ENCODE measurements around the gene ITGA11.
A peak's percentile ranks its signal among the peaks of the same experiment; 100 is the strongest.

The ITGA11 gene

GRCh38 chr15:68371160-68371559 is 60.8 kb downstream of the ITGA11 start:
- DNase-seq = no peak

DNA sequence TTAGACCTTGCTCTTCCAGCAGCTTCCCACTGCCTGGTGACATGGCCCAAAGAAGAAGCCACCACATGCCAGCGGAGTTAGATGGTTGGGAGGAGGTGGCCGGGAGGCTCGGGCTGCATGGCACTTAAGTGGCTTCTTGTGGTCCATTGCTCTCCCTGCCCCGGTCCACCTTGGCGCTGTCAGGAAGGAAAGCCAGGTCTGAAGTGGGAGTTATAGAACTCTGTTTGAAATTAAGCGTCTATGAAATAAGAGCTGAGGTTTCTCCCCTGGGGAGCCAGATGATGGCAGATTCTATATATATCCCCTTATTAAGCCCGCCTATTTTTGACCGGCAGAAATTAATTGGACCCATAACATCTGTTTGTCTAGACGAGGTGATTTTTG is 61.2 kb downstream of the ITGA11 start:
- DNase-seq = no peak

DNA sequence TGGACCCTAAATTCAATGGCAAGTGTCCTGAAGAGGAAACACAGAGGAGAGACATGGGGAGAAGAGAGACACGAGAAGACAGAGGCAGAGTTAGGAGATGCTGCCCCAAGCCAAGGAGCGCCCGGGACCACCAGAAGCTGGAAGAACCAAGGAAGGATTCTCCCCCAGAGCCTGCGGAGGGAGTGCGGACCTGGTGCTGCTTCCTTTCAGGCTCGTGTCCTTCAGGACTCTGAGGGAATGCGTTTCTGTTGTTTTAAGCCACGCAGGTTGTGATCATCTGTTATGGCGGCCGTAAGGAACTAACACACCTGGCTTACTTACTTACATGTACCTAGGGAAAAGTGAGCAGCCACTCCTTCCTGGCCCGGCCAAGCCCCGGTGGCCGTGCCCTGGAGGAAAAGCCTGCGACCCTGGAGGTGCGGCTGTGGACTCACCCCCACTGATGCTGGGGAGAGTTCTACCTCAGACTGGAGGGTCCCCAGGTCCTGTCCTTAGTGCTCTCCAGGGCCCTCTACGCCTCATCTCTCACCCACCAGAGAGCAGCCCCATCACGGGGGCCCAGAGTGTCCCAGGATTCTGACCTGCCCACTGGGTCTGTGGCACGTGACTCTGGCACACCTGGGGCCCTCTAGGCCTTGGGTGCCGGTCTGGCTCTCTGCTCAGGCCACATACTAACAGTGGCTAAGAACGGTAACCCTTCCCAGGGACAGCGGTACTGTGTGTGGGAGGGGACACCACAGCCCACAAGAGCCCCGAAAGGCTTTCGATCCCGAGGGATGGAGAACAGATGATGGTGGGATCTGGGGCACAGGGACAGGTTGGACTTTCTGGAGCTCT is 61.8 kb downstream of the ITGA11 start:
- no peak for DNase-seq

GRCh38 chr15:68368731-68369435 is 63.1 kb downstream of the ITGA11 start:
- no peak for DNase-seq

- DNase-seq = no peak
Observed at GRCh38 chr15:68367992-68368391, 64.0 kb downstream of the ITGA11 start.

GRCh38 chr15:68367226-68367625 is 64.7 kb downstream of the ITGA11 start:
- DNase-seq = no peak

DNA sequence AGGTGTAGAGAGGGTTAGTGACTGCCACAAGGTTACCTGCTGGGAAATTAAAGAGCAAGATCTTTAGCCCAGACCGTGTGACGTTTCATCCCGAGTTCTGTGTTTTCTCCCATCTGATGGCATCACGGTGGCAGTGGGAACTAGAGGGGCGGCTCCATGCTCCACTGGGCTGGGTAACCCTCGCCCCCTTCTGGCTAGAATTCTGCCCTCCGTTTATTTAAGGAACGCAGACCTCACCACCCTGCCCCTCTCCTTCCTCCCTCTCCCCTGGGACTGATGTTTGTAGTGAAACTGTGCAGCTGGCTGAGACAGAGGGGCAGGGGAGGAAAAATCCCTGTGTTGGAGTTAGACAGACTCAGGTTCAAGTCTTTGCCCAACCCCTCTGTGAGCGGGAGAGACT is 65.6 kb downstream of the ITGA11 start:
- no peak for DNase-seq

- DNase-seq = no peak
Observed at GRCh38 chr15:68365770-68366169, 66.2 kb downstream of the ITGA11 start.

GRCh38 chr15:68365140-68365745 is 66.7 kb downstream of the ITGA11 start:
- DNase-seq = no peak

- DNase-seq = no peak
Observed at GRCh38 chr15:68364660-68365035, 67.3 kb downstream of the ITGA11 start.

GRCh38 chr15:68364028-68364659 is 67.8 kb downstream of the ITGA11 start:
- DNase-seq = no peak

GRCh38 chr15:68363353-68363752 is 68.6 kb downstream of the ITGA11 start:
- no peak for DNase-seq

- no peak for DNase-seq
Observed at GRCh38 chr15:68362537-68363126, 69.3 kb downstream of the ITGA11 start.

GRCh38 chr15:68360721-68361120 is 71.2 kb downstream of the ITGA11 start:
- DNase-seq = no peak

- DNase-seq = no peak
Observed at GRCh38 chr15:68356778-68357177, 75.2 kb downstream of the ITGA11 start.

DNA sequence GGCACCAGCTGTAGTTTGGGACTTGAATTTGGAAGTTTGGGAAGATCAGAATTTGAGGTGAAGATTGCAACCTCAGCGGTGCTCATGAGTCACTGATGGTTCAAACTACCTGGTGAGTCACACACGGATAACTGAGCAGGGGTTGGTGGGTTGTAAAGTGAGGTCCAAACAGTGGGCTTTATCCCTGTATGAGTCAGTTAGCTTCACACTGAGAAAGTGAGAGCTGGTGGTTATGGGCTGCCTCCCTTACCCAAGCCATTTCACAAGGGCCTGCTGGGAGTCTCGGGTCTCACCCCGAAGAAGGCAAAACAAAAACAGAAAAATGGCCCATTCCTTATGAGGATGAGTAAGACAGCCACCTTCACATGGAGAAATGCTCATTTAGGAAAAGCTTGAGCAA is 77.0 kb downstream of the ITGA11 start:
- no peak for DNase-seq

DNA sequence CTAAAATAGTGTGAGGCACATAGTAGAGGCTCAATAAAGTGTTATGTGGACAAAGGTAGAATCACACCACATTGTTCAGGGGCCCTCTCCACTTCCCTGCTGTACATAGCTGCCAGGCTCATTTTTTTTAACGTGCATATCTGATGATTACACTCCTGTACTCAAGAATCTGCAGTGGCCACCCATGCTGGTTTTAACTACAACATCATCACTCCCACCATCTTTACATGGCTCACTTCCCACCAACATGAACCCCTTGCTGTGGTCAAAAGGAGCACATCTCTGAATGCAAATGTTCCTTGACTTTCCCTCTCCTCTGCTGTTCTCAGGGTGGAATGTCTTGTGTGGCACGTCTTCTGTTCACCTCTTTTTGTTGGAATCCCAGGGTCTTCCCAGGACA is 77.7 kb downstream of the ITGA11 start:
- no peak for DNase-seq

DNA sequence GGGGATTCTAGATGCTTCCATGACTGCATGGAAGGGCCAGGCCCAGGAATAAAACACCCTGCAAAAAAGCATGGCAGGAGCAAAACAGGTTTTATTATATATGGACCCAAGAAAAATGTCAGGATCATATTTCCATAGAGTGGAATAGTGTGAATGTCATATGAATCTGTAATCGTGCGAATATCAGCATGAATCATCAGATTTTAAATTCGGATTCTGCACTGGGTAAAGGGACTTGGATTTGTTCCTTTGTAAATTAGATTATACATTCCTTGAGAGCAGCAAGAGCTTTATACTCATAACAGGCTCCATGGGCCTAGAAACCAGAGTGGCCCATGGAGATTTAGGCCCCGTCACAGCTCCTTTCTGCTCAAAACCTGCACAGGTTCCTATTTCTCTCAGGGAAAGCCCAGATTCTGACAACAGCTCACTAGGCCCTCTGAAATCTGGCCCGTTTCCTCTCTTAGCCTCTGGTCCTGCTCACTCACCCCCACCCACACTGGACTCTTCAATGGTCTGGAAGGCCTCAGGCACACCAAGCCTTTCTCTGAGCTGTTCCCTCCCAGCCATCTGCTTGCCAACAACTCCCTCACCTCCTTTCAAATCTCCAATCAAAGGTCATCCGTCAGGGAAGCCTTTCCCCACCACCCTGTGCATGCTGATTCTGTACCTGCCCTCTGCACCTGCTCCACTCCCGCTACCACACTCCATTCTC is 78.4 kb downstream of the ITGA11 start:
- DNase-seq = no peak

DNA sequence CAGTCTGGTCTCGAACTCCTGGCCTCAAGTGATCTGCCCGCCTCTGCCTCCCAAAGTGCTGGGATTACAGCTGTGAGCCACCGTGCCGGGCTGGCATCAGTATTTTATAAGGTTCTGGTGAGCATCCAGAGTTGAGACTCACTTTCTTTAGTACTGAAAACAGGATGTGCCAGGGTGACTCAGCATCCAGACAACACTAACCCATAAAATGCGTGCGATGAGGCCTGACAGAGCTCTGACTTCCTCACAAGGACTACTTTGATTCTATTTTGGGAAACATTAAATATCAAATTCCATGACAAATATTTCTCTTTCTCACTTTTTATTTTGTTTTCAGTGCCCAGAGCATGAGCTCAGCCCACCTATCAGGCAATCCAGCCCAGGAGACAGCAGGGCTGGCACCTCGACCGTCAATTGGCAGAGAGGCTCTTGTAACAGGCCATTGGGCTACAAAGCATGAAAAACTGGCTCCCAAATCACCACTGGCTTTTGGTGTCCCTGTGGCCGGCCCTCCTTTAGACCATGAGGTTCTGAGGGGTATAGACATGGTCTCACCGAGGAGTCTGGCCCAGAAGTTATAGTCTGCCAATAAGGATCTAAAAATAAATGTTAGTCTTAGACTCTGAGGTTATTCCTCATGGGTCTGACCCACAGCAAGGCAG is 79.4 kb downstream of the ITGA11 start:
- peak in 1 of 4 experiments; percentile 13 for DNase-seq

DNA sequence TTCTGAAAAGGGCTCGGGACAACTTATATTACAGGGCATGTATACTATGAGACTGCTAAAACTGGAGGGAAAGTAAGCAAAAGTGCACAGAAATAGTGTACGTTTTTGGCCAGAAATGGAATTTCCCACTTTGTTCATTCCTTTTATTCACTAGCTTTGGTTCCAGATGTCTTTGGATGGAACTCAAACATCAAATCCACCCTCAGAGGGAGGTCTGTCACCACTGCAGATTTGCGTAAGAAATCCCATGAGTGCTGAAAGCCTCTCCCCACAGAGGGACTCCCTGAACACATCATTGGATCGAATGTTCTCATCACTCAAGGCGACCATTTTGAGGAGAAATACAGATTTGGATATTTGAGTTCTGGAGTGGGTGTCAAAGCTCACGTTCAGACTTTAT is 82.8 kb downstream of the ITGA11 start:
- no peak for DNase-seq

- no peak for DNase-seq
Observed at GRCh38 chr15:68348606-68349005, 83.4 kb downstream of the ITGA11 start.

DNA sequence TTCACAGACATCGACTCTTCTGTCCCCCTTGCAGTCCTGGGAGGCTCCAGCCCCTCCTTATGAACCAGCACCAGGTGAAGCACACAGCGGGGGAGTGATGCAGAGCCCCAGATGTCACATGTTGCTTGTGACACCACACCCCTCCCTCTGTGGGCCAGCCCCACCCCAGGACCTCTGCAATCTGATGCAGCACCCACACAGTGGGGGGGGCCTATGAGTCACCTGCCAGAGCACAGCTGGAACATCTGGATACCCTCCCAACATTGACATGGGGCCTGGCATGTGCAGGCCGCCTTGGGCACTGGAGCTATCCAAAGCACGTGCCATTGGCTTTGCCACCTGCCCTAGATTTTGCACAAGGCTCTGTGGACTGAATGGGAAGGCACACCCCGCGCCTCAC is 83.9 kb downstream of the ITGA11 start:
- no peak for DNase-seq

All from activated naive CD4-positive, alpha-beta T cell (primary cell).